Gastroesophageal sphincter (tissue), 4 donors: ENCODE measurements around the gene GALNT9. TPM values are rescaled to one million over a fixed set of nuclear protein-coding genes. Genes with fewer than 3 reads are reported as not detected.
A peak's percentile ranks its signal among the peaks of the same experiment; 100 is the strongest.

ENCODE experiments used
- ATAC-seq: fragments of 150-250 bp; one replicate; pipeline ENCODE4 v1.9.1; 2016; ENCODE audit warnings: mild to moderate bottlenecking, moderate library complexity
- H3K27ac ChIP-seq, 4 donors: fragments of 200-600 bp; sonication (generic) in 3 of 4; 1 replicate in 3 of 4; 2 replicates in 1 of 4; pipeline ENCODE4 v1.5.1; 2016 to 2019
- H3K27me3 ChIP-seq: fragments of 200-600 bp; sonication (generic); one replicate; pipeline ENCODE4 v1.5.1; 2019
- H3K36me3 ChIP-seq, 2 donors: fragments of 200-600 bp; sonication (generic); one replicate each; pipeline ENCODE4 v1.5.1; 2019; ENCODE audit warnings: control low read depth in 1 of 2
- H3K4me1 ChIP-seq, 3 donors: fragments of 200-600 bp; sonication (generic); 1 replicate in 2 of 3; 2 replicates in 1 of 3; pipeline ENCODE4 v1.5.1; 2016 to 2019; ENCODE audit warnings: control low read depth in 2 of 3
- H3K4me3 ChIP-seq, 2 donors: fragments of 200-600 bp; sonication (generic); one replicate each; pipeline ENCODE4 v1.5.1; 2019; ENCODE audit warnings: mild to moderate bottlenecking in 1 of 2, moderate library complexity in 1 of 2
- H3K9me3 ChIP-seq, 3 donors: fragments of 200-600 bp; sonication (generic); one replicate each; pipeline ENCODE4 v1.5.1; 2017 to 2019; ENCODE audit warnings: control low read depth in 2 of 3
- CTCF ChIP-seq, 4 experiments: fragments of 200-600 bp in 2 of 4; fragments of 450-650 bp in 2 of 4; sonication (generic) in 1 of 4; IDR thresholded peaks; one replicate each; pipeline ENCODE4 v1.5.1; 2017 to 2019; ENCODE audit warnings: antibody characterized with exemption in 4 of 4, mild to moderate bottlenecking in 2 of 4, moderate library complexity in 2 of 4
- EP300 ChIP-seq: sonication (generic); formaldehyde crosslinking; IDR thresholded peaks from one replicate; pipeline ENCODE4 v1.6.1; 2017; ENCODE audit warnings: antibody characterized with exemption, mild to moderate bottlenecking
- POLR2A ChIP-seq, 2 donors: fragments of 450-650 bp; IDR thresholded peaks; one replicate each; pipeline ENCODE4 v1.6.1; 2017; ENCODE audit warnings: antibody characterized with exemption in 2 of 2, mild to moderate bottlenecking in 2 of 2, moderate library complexity in 1 of 2
- POLR2AphosphoS5 ChIP-seq: sonication (generic); formaldehyde crosslinking; IDR thresholded peaks from one replicate; pipeline ENCODE4 v1.6.1; 2017; ENCODE audit warnings: antibody characterized with exemption
- WGBS, 2 donors: methylation state at CpG; one replicate each; pipeline ENCODE4 v1.1.5; 2018; ENCODE audit warnings: low coverage in 1 of 2; 5-methylcytosine and 5-hydroxymethylcytosine counted together
- total RNA-seq, 4 donors: library from RNA; depleted of rRNA; stranded (reverse); fragments of >200 nt; gene quantifications; one replicate each; pipeline ENCODE4 v1.1.0, GENCODE V29; 2016

The GALNT9 gene
- total RNA-seq, 4 donors from 2014 or later: 2.0 TPM; not detected in 3

- Histone ChIP-seq H3K9me3 (no peaks in the 10 kb centered on the region), H3K27me3 (peaks cover 94% of the 10 kb centered on the region), H3K36me3 (no peaks in the 10 kb centered on the region), H3K4me3 (no peak overlapping the region), H3K4me1 (peaks cover 0 to 11% (median 0%) of the 10 kb centered on the region in 3 donors), H3K27ac (no peak overlapping the region)
- TF ChIP-seq POLR2A (IDR thresholded peaks at IDR 0.05): no peak
- no peak for TF ChIP-seq EP300
- no peak for TF ChIP-seq CTCF (IDR thresholded peaks at IDR 0.05)
- no peak for TF ChIP-seq POLR2AphosphoS5
- 57% methylated on average over 7 of the region's 11 CpGs; no CpG with 5 or more reads in 1 of the 2 donors for WGBS, 2 donors
- no peak for ATAC-seq
These were observed 14.8 kb upstream of the GALNT9 start for GRCh38 chr12:132344181-132344580.

DNA sequence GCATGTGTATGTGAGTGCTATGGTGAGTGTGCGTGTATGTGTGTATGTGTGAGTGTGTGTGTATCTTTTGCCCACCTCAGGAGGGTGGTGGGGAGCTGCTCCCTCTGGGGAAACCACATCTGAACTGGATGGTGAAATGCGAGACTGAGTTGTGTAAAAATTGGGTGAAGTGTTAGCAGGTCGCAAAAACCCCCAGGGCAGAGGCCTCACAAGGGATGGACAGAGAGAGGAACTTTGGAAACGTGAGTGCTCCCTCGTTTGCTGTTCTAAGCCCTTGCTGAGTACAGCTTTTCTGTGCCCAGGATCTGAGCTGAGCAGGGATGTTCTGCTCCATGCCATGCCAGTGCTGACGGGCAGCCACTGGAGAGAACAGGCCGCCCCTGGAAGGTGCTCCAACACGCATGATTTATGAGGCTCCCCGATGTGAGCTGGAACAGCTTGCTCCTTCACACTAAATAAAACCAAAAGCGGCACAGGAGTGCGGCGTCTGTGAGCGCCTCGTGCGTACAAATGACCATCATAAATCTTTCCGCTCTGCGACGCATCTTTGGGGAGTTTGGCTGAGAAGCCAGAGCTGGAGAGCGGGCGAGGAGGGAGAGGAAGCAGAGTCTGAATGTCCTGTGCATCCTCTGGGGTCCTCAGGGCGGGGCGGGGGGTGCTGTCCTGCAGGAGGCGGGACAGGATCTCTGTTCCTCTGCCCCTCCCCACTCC, 14.1 kb upstream of the GALNT9 start:
- ATAC-seq: no peak
- Histone ChIP-seq H3K4me1 (peaks cover 0 to 11% (median 0%) of the 10 kb centered on the region in 3 donors), H3K4me3 (no peak overlapping the region), H3K36me3 (no peaks in the 10 kb centered on the region), H3K9me3 (no peaks in the 10 kb centered on the region), H3K27ac (no peak overlapping the region), H3K27me3 (peaks cover 95% of the 10 kb centered on the region)
- no peak for TF ChIP-seq POLR2A (IDR thresholded peaks at IDR 0.05)
- WGBS, 2 donors: 23 to 30% methylated on average over 8 to 18 of the region's 23 CpGs

GRCh38 chr12:132342251-132343227, 13.2 kb upstream of the GALNT9 start:
- Histone ChIP-seq H3K27ac (no peak overlapping the region), H3K4me3 (no peak overlapping the region), H3K9me3 (no peaks in the 10 kb centered on the region), H3K36me3 (no peaks in the 10 kb centered on the region), H3K27me3 (peaks cover 95% of the 10 kb centered on the region), H3K4me1 (peaks cover 0 to 11% (median 0%) of the 10 kb centered on the region in 3 donors)
- TF ChIP-seq POLR2AphosphoS5 (no peak), EP300 (no peak), POLR2A (IDR thresholded peaks at IDR 0.05) (no peak), CTCF (IDR thresholded peaks at IDR 0.05) (peak in 2 of 4 experiments; percentile 14 to 15)
- ATAC-seq: no peak
- WGBS, 2 donors: 76 to 80% methylated on average over 9 to 11 of the region's 24 CpGs

- Histone ChIP-seq H3K36me3 (no peaks in the 10 kb centered on the region), H3K27me3 (peaks cover 95% of the 10 kb centered on the region), H3K27ac (no peak overlapping the region), H3K4me1 (peaks cover 0 to 11% (median 0%) of the 10 kb centered on the region in 3 donors), H3K4me3 (no peak overlapping the region), H3K9me3 (peaks cover 0 to 6% (median 0%) of the 10 kb centered on the region in 3 donors)
- TF ChIP-seq EP300 (no peak), CTCF (IDR thresholded peaks at IDR 0.05) (no peak), POLR2A (IDR thresholded peaks at IDR 0.05) (no peak), POLR2AphosphoS5 (no peak)
- WGBS, 2 donors: no CpG with 5 or more reads among the region's 40 CpGs
- no peak for ATAC-seq
These were observed 12.1 kb upstream of the GALNT9 start for GRCh38 chr12:132341318-132342050.
